Measurements from ENCODE around the gene SLC25A5. TPM values are rescaled to one million over a fixed set of nuclear protein-coding genes. Genes with fewer than 3 reads are reported as not detected.
"Not testable (repeated sequence)": the region's sequence is repeated elsewhere in the genome, so short reads cannot be mapped to it uniquely, and the experiment has no call there.

The SLC25A5 gene
- total RNA-seq, 1 donor from 2014 or later, result 257 TPM

DNA sequence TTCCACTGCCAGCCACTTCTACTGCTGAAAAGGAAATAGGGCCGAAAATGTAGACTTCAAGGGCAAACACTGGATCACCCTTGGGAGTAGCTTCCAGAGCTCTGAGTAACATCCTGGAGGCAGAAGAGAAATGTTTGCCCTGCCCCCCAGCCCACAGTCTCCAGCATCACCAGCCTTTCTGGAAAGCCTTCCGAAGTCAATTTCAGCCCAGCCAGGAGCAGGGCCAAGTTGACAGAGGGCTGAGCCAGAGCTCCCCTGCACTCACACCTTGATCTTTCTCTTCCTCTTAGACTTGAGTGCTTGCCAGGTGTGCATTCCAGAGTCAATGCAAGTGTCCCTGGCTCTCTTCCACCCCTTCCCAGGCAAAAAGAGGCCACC is 35.2 kb downstream of the SLC25A5 start:
- peak; percentile 75 for DNase-seq (ENCODE audit: low spot score)

DNA sequence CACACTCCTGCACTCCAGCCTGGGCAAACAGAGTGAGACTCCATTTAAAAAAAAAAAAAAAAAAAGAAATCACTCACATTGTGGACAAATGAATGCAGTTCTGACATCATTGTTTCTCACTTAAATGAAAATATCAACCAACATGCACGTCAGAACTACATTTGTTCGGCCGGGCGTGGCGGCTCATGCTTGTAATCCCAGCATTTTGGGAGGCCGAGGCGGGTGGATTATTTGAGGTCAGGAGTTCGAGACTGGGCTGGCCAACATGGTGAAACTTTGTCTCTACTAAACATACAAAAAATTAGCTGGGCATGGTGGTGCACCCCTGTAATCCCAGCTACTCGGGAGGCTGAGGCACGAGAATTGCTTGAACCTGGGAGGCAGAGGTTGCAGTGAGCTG is 36.9 kb downstream of the SLC25A5 start:
- DNase-seq (ENCODE audit: low spot score), result not testable (repeated sequence)

DNA sequence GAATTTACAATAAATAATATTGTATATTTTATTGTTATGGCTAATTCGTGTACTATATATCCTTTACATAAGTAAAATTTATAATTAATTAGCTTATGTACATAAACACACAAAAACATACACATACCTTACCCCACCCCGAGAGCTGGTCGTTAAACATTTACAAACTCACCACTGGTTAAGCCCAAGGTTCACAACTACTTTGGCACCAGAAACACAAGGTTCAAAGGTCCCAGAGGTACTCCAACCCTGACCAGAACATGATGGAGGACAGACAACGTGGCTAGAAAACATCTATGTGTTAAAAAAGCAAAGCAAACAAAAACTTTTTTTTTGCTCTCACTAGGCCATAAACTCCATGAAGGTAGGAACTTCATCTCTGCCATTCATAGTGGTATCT is 37.7 kb downstream of the SLC25A5 start:
- DNase-seq (ENCODE audit: low spot score), result peak; percentile 54

DNA sequence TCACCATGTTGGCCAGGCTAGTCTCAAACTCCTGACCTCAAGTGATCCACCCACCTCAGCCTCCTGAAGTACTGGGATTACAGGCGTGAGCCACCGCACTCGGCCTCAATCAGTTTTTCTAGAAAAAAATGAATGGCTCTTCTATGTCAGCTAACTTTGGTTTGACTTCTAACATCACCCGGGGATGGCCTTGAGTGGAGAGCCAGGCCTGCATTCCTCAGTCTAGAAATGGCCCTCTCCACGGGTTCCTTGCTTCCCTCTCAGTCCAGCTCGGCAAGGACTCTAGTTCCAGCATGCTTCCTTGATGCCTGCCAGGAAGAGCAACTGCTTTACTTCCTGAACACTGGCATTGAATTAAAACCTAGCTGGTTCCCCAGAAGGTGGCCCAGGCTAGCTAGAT is 39.0 kb downstream of the SLC25A5 start:
- DNase-seq (ENCODE audit: low spot score), result no peak

DNA sequence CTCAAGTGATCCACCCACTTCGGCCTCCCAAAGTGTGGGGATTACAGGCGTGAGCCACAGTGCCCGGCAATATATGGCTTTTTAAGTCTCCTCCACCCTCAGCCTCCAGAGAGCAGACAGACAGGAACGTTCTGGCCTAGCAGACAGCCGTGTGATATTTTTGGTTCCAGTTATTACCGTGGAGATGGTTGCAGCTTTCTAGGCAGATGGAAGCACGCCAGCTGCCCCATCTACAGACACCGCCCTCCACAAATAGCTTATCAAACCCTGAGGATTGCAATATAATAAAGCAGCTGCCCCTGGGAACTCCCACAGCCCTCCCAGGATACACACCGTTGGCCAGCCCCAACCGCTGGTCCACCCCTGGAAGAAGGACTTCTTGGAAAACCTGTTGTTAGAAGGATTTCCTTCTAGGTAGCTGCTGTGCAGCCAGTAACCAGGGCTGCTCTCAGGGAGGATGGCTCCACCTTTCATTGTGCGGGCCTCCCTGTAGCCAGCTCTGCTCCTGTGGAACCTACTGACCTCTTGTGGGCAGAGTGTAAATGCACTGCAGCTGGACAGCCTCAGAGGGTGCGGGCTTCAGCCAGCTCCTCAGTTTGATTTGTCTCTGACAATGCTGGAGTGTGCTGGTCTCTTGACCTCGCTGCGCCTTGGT is 44.0 kb downstream of the SLC25A5 start:
- peak; percentile 45 for DNase-seq (ENCODE audit: low spot score)

DNA sequence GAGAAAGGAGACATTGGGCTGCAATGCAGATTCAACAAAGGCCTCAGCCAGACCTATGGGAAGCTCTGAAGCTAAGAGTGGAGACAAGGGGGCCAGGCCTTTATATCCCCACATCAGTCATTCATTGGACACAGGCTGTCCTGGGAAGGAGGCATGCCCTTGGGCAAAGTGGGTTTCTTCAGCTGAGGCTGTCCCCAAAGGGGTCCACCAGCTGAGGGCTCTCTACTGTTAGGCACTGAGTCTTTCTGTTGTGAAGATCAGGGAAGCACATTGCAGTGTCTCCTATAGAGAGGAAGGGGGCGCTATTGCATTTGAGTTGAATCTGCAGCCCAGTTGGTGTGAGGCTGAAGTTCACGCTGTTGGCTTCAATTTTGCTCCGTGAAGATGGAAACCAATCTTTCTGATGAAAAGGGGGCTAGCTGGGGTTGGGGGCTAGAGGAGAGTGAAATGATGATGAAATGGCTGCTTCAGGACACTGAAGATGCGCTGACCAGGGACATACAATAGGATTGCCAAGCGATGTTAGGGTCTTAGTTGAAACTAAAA is 48.0 kb downstream of the SLC25A5 start:
- DNase-seq (ENCODE audit: low spot score), result peak; percentile 14

DNA sequence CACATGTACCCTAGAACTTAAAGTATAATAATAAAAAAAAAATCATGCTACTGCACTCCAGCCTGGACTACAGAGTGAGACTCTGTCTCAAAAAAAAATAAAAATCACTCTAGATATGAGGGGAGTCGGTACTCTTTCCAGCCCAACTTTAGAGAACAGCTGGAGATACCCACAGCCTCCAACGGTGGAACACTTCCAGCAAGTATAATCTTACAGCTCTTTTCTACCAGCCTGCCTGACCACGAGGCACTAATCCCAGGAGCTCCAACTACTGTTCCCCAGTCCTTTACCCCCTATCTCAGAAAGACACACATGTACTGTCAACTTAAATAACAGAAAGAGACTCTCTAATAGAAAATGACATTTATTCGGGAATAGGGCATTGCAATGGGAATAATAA is 50.1 kb downstream of the SLC25A5 start:
- DNase-seq (ENCODE audit: low spot score), result no peak

Other genes starting within 250 kb of the SLC25A5 start
- 126 TPM for gene PGRMC1, start 232.2 kb upstream of the SLC25A5 start, total RNA-seq
- 4.3 TPM for gene SLC25A43, start 69.1 kb upstream of the SLC25A5 start, total RNA-seq
- gene STEEP1, start 97.0 kb downstream of the SLC25A5 start, total RNA-seq, result 18.4 TPM
- gene UBE2A, start 106.1 kb downstream of the SLC25A5 start, total RNA-seq, result 49.5 TPM
- 8.3 TPM for gene NKRF, start 138.0 kb downstream of the SLC25A5 start, total RNA-seq
- 36.3 TPM for gene SEPTIN6, start 224.7 kb downstream of the SLC25A5 start, total RNA-seq